Ramos (cell line): Measurements from ENCODE around the gene FRAT1.

Experiments
- in situ Hi-C: fragments of 300-500 bp; cut with MboI; formaldehyde crosslinking; loops from one replicate; pipeline ENCODE4 v1.14.3; 2022; ENCODE audit warnings: low sequenced_read_pairs; ENCODE audit not compliant: unreplicated experiment

The FRAT1 gene

DNA sequence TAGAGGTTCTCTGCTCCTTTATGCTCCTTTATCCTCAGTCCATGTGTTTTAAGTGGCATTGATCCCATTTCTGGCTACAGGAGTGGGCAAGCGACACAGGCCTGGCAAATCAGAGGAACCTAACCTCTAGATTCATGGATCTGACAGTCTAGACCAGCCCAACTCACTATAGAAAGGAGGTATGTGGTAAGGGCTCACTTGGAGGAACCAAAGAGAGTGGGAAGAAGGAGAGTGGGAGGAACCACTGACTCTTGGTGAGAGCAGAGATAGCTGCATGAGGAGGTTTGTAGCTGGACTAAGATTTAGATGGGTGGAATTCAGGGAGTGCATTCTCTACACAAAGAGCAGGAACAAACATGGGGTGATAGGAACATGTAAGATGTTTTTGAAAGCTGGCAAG is 11.6 kb upstream of the FRAT1 start:
- in situ Hi-C loops: no loop called here

DNA sequence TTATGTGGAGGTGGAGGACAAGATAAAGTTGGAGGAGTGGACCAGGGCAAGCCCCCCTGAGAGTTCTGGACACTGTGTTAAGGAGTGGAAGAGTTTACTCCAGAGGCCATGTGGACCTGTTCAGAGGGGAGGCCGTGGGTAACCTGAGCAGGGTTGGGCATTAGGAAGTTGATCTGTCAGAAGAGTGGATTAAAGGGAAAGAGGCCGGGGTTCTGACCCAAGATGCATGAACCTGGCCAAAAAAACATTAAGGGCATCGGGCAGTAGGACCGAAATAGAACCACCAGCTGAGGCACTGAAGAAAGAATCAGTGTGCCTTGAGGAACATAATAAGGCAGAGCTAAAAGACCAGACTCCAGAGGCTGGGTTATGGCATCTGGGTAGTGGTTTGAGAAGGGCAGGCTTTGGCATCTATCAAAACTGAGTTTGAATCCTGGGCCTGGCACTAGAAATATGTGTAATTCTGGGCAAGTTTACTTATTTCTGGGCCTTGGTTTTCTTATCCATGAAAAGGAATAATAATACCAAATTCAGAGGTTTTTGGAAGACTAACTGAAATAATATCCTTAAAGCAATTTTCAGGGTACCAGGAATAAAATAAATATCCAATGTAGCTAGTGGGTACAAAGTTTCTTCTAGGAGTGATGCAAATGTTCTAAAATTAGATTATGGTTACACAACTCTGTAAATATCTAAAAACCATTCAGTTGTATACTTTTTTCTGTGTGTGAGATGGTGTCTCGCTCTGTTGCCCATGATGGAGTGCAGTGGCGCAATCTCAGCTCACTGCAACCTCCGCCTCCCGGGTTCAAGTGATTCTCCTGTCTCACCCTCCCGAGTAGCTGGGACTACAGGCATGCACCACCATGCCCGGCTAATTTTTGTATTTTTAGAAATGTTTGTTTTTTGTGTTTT is 10.9 kb upstream of the FRAT1 start:
- in situ Hi-C loops: no loop called here

DNA sequence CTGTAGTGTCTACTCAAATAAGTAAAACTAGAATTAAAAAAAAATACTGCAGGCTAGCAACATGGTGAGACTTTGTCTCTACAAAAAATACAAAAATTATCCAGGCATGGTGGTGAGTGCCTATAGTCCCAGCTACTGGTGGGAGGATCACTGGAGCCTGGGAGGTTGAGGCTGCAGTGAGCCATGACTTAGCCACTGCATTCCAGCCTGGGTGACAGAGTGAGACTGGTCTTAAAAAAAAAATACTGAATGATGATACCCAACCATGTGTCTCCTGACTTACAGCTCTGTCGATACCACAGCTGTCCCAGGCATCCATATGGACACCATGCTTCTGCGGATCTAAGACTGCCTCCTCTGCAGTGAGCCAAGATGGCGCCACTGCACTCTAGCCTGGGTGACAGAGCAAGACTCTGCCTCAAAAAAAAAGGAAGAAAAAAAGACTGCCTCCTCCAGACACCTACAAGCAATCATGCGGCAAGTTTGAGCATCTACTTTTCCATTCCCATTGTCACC is 7.9 kb upstream of the FRAT1 start:
- in situ Hi-C loops: no loop called here

DNA sequence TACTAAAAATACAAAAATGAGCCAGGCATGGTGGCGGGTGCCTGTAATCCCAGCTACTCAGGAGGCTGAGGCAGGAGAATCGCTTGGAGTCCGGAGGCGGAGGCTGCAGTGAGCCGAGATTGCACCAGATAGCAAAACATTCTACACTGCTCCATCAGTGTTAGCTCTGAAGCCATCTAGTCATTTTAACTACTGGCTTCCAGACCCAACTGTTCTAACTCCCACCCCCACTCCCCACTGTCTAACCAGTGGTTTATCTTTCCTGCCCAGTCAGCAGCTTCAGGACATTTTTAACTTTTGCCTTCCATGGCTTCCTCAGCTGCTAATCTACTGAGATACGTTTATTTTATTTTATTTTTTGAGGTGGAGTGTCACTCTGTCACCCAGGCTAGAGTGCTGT is 6.2 kb upstream of the FRAT1 start:
- in situ Hi-C loops: no loop called here

DNA sequence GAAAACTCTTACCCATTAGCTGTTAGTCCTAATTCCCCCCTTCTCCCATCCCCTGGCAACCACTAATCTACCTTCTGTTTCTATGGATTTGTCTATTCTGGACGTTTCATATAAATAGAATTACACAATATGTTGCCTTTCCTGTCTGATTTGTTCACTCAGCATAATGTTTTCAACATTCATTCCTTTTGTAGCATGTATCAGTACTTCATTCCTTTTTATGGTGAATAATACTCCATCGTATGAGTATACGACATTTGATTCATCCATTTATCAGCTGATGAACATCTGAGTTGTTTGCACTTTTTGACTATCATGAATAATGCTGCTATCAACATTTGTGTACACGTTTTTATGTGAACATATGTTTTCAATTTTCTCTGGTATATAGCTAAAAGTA is 4.4 kb upstream of the FRAT1 start:
- in situ Hi-C loops: no loop called here

DNA sequence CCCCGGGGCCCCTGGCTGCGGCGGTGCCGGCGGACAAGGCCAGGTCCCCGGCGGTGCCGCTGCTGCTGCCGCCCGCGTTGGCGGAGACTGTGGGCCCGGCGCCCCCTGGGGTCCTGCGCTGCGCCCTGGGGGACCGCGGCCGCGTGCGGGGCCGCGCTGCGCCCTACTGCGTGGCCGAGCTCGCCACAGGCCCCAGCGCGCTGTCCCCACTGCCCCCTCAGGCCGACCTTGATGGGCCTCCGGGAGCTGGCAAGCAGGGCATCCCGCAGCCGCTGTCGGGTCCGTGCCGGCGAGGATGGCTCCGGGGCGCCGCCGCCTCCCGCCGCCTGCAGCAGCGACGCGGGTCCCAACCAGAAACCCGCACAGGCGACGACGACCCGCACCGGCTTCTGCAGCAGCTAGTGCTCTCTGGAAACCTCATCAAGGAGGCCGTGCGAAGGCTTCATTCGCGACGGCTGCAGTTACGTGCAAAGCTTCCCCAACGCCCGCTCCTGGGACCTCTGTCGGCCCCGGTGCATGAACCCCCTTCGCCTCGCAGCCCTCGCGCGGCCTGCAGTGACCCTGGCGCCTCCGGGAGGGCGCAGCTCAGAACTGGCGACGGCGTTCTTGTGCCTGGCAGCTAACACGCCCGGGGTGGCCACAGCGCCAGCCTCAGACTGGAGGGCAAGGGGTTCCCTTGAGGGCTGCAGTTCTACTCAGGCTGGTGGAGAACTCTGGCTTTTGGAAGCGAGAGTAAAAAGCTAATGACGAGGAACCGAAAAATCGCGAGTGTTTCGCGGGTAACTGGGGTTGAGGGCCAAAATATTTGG is 804 bp downstream of the FRAT1 start:
- in situ Hi-C loops: no loop called here

DNA sequence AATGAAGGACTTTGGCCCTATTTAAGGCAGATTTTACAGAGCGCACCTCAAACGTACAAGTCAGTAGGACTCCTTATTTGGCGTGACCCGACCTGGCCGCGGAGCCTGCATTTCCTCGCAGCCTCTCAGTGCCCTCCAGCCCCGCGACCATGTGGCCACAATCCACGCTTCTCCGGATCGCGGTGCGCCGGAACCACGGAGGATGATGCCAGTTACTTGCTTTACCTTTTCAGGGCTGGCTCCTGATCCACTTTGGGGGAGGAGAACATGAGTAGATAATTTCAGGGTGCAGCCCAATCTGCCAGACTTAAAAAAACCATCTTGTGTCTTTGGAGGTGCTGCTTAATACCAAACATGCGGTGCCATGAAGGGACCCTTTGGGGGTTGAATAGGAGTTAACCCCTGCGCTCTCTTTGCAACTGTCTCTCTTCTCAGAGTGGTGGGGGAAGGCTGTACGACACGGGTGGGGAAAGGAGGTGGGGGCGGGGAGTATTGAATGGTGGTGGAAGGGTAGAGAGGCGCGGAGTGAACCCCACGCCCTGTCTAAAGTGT is 1.5 kb downstream of the FRAT1 start:
- in situ Hi-C loops: no loop called here

DNA sequence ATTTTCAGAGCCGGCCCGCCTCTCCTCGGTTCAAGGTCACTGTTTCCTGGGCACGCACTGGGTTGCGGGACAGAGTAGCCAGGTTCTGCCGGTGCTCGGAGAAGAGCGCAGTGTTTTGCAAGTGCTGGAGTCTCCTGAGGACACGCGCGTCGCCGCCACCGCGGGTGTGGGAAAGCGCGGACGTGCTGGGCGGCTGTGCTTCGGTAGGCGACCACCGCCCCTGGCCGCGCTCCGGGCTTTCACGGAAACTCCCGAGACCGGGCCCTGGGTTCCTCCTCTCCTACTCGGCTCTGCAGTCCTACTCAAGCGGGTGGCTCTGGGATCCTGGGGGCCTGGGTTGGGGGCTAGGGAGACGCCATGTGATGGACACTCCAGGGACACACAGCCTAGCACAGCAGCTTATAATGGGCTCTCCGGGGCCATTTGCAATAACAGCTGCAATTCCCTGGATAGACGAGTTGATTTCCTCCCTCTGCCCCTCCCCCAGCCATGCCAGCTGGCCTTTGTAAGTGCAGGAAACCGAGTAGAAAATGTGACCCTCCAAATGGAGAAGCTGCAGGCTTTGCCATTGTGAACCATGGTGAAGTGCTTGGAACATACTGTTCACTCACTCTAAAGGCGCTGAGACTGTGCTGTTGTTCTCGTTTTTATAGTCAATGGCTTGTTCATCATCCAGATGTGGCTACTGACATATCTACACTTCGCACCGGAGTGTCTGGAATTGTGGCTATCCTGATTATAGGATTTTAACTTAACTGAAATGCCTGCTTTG is 2.1 kb downstream of the FRAT1 start:
- in situ Hi-C loops: no loop called here

DNA sequence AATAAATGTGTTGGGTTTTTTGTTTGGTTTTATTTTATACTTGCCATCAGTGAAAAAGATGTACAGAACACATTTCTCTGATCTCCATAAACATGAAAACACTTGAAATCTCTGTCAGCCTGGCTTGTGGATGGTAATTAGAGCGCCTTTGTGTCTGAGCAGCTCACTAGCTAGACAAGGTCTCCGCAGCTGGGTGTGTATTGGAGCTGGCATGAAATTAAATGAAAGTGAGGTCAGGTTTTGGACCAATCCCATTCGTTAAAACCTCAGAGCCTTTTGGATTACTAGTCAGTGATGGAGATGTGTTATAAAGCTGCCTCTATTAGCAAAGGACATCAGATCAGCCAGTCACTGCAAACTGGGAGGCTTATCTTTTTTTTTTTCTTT is 2.7 kb downstream of the FRAT1 start:
- in situ Hi-C loops: no loop called here

DNA sequence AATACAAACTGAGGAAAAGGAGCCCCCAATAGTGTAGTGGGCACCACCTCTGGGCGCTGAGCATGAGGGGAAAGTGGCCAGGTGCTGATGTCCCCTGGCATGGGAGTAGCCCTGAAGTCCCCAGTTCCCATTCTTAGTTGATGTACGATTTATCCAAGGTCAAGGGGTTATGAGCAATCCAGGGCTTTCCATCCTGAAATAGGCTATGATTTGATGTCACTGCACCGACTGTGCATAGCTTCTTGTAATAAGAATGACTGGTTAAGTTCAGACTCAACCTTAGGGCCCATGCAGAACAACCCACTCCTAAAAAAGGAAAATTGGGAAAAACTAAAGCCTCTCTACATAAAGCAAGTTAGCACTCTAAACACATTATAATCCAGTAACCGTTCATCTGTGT is 4.4 kb downstream of the FRAT1 start:
- in situ Hi-C loops: no loop called here

DNA sequence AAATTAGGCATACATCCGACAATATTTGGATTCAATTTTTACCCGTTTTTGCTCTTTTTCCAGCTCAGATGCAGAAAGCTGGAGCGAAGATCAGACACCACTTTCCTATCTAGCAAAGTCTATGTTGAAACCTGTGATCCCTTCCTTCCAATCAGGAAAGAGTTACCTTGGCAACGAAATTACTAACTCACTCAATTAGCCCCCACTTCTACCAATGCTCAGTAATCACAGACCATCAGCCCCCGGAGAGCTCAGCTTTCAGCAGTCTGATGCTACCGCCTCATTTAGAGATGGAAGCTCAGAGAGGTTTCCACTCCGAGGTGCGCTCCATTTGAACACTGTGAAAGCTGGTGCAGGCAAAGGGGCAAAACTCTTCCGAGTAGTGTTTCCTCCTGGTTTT is 6.7 kb downstream of the FRAT1 start:
- in situ Hi-C loops: no loop called here

DNA sequence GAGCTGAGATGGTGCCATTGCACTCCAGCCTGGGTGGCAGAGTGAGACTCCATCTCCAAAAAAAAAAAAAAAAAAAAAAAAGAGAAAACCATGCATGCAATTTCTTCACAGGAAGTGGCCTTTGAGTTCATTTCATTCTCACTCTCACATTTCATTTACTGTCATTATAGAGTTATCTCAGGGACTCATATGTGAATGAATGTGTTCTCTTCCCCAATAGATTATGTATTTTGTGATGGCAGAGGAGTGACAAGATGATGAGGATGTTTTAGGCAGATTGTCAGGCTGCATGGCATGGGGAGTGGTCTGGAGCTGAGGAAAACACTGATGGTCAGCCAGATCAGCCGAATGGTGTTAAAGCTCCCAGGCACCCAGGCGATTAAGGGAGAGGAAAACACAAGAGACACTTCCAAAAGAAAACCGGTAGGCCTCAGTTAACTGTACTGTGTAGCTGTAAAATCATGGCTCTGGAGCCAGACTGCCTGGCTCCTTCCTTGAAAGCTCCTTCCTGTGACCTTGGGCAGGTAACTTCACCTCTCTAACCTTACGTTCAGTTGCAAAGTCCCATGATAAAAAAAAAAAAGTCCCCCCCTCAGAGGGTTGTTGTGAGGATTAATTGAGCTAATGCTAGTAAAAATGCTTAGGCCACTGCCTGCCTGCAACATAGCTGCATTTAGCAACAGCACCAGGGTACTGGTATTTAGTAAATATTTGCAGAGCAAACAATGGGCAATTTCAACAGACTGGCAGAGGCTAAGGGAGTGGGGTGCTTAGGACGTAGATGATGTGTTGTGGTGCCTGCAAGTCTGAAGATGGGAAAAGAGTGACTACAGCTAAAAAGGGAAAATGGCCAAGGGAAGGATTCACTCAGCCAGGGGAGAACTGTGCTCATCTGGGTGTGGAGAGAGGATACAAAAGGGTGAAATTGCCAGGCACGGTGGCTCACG is 8.6 kb downstream of the FRAT1 start:
- in situ Hi-C loops: no loop called here

DNA sequence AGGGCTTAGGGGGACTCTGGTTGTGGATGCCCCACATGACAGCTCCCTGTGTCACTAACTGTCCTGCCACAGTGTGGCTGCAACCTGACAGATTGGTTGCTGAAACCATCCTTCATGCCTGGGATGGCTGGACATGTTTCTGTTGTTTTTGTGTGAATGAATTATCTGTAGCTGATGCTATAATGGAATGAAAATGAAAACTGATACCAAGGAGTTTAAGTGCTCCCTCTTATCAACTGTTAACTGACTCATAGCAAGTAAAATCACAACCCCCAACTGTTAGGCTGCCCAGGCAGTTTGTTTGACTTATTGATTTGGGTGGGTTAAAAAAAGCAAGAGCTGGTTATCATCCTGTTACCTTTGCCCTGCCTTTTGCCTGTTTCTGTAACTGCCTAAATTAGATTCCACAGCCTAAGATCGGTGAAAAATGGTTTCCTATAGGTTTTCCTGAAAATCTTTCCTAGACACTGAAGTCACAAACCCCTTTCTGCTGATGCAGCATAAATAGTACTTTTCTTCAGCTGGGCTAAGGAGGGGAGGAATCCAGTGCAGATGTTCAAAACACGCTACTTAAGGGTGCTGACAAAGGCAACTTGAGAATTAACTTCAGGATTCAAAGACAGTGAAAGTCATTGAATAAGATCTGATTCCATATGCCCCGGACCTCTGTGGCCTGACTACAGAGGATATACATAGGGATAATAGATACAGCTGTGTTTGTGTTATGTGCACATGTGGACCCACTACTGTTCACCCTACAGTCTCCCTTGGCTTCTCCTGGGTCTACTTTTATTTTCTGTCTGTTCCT is 9.8 kb downstream of the FRAT1 start:
- in situ Hi-C loops: no loop called here

DNA sequence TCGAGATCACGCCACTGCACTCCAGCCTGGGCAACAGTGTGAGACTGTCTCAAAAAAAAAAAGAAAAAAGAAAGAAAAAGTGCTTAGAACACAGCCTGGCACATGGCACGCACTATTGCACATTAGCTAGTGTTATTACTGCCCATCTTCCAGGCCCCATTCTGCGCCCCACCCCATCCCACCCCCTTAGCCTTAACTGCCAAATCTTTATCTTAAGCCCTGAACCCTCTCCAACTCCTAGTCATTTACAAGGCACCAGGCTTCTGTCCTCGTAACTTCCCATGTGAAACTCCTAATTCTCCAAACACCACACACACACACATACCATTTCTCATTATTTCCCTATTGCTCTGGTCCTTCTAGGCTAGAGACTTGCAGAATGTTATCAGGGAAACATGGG is 10.7 kb downstream of the FRAT1 start:
- in situ Hi-C loops: no loop called here

DNA sequence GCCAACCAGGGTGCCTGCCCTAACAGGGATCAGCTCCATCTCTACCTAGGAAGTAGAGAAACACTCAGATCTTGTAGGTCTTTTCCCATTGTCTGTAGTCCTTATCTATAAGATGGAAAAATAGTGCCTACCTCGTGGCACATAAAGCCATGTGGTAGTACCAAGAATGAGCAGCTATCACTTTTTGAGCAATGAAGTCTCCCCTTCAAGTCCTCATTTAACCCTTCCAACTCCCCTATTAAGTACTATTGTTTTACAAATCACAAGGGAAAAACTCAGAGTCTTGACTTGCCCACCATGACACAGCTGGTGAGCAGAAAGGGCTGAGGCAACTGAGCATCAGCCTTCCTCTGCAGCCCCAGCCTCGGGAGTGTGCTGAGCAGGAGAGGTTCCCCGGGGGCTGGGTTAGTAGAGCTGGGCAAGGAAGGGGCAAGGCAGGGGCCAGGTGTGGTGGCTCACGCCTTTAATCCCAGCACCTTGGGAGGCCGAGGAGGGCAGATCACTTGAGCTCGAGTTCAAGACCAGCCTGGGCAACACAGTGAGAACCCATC is 12.2 kb downstream of the FRAT1 start:
- in situ Hi-C loops: no loop called here

DNA sequence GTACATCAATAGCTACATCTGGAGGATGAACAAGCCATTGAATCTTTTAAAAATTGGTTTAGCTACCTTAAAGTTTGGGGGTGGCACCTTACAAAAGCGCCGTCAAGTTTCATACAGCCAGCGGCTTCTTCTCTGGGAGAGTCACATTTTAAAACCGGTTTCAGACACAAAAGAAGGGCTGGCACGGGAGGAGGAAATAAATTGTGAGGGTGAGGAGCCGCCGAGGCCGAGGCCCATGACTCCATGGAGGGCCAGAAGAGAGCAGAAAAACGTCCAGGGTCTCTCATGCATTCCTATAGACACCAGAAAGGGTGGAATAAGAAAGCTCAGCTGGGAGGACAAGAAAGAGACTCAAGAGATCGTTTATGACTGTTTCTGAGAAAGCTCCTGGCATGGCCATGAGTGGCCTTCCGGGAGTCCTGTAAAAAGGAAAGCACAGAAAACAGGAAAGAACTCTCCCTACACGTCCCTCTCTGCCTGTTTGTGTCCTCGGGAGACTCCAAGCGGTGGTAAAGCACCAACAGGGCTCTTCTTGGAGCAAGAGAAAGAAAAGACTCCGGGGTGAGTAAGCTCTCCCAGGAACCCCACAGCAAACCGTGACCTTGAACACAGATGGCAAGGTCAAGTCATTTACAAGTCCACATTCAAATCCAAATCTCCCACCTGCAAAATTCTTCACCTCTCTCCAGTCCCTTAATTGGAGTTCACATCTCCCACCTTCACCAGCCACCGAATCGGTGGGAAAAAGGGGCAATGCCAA is 13.7 kb downstream of the FRAT1 start:
- in situ Hi-C loops: no loop called here

DNA sequence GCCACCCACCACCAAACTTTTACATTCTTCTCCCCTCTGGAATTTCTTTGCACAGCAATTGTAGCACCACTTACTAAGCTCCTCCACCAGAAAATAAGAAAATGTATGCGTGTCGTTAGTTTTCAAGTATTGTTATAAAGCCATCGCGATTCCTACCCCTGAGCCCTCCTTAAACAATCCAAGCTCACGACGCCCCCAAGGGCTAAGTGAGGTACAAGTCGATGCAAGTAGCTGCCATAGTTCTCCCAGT is 14.2 kb downstream of the FRAT1 start:
- in situ Hi-C loops: no loop called here
